Middle frontal gyrus (tissue), 1 donor: ENCODE data around the gene CHD9NB.
"Not testable (repeated sequence)": the region's sequence is repeated elsewhere in the genome, so short reads cannot be mapped to it uniquely, and the experiment has no call there.

Experiments
- DNase-seq: peaks from one replicate; pipeline ENCODE4 v3.0.0-alpha.2; 2015; ENCODE audit warnings: low spot score; ENCODE audit errors: extremely low spot score

CHD9NB gene

DNA sequence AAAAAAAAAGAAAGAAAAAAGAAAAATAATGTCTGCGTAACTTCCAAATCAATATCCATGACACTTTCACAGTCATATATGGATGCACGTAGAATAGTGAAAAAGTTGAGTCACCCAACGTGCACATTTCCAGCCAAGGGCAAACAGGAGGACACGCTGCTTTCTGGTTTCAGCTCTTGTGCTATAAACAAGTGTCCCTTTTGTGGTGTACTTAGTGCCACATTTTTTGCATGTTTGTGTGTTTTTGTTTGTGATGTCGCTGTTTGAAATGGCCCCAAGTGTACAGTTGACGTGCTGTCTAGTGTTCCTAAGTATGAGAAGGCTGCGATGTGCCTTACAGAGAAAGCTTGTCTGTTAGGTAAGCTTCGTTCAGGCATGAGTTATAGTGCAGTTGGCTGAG lies 5.0 kb upstream of the CHD9NB start:
- no peak for DNase-seq

DNA sequence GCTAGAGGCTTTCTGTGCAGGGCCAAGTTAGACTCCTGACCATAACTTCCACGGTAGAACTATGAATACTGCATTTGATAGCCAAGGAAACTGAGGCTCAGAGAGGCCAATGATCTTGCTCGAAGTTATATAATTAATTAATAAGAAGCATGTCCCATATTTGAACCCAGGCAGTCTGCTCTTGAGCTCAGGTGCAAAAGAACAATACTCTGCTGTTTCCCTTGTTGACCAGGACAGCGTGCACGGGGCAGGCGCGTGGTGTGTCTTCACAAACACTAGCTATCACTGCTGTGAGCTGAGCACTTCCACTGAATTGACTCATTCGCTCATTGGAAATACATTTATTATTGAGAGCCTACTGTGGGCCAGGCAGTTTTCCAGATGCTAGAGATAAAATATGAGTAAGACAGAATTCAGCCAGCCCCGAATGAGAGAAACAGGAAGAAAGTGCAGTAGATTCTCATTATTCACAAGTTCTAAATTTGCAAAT lies 3.7 kb upstream of the CHD9NB start:
- DNase-seq: no peak

DNA sequence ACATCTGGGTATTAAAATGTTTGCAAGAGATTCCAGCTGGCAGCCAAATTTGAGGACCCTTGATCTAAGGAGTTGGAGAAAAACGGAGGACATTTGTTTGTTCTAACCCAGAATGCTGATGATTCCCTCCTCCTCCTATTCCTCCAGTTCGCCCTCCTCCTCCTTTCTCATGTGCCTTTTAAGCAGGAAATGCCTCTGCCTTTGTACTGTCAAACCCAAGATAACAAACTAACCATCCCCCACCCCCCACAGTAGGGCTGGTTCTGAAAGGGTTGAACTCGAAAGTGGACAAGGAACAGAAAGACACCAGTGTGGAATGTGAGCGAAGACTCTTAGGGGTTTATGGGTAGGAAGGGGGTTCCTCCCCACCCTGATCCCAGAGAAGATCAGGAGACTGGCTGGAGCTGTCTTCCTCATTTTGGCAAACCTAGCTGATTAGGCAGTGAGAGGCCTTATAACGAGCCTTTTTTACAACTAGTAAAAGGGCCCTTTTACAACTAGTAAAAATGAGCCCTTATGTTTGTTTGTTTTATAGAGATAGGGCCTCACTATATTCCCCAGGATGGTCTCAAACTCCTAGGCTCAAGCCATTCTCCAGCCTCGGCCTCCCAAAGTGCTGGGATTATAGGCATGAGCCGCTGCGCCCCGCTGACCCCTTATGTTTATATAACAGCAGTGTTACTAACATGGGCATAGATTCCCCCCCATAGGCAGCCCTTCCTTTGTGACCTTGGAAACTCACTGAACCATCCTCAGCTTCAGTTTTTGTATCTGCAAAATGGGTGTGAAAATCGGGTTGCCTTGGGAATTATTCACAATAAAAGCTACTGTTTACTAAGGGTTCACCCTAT lies 3.1 kb upstream of the CHD9NB start:
- no peak for DNase-seq

DNA sequence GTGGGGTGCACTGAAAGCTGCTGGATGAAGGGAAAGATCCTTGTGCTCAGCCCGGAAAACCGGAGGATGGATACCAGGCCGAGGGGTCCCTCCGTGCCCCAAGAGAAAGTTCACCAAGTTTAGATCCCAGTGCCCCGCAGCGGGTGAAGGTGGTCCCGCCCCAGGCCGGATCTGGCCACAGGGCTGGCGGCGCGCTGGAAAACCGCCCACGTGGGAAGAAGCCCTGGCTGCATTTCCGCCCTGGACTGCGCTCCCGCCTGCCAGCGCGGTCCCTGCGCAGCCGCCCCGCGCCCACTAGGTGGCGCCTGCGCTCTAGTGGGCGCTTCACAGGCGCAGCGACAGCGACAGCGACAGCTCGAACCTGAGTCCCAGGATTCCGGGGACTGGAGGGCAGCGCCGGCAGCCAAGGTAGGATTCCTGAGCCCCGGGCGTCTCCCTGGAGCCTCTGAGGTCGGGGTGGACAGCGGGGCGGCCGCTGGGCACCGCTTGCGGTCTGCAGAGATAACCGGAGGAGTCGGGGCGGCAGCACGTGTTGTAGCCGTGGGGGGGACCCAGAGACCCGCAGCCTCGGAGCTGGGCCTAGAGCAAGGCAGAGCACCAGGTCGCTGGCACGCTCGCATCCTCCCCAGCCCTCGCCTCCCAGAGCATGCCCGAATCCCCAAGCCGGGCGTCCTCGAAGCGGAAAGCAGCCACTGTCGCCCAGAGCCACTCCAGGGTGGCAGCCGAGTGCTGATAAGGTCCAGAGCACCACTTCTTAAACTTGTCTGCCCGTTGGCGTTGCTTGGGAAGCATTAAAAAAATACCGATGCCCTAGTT lies 2.2 kb upstream of the CHD9NB start, which contains the start of gene CHD9:
Gene CHD9, plus strand, starts transcription at position 322 of the 816 bp plus-strand sequence. CDS start 101,099 bp downstream, outside the sequence.
- DNase-seq: peak; percentile 85

DNA sequence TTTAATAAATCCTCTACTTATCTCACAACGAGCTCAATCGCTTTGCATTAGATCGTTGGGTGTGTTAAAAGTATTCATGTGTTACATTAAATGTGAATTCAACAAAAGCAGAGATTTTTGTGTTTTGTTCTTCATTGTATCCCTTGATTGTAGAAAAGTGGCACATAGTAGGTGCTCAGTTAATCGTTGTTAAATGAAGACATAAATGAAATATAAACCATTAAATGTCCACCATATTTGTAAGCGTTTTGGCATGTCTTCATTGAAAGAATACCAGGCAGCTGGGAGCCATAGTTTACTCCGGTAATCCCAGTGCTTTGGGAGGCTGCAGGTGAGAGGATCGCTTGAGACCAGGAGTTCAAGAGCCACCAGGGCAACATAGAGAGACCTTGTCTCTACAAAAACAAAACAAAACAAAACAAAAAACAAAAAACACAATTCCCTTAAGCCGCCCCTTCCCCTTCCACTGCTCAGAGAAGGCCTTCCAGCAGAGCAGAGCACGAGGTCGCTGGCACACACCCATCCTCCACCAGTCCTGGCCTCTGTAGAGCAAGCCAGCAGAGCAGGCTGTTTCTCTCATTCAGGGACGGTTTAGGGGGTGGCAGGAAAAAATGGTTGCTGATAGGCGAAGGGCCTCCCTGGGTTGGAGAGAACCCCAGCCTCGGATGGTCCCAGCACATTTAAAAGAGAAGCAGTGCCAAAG lies 1.4 kb upstream of the CHD9NB start:
- DNase-seq: no peak

DNA sequence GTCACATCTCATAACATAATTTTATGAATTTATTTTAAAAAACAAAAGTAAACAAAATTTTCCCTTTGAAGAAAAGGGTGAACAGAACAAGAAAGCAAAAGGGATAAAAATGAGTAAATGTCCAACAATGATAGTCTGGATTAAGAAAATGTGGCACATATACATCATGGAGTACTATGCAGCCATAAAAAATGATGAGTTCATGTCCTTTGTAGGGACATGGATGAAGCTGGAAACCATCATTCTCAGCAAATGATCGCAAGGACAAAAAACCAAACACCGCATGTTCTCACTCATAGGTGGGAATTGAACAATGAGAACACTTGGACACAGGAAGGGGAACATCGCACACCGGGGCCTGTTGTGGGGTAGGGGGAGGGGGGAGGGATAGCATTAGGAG lies 1.4 kb downstream of the CHD9NB start:
- DNase-seq: not testable (repeated sequence)

DNA sequence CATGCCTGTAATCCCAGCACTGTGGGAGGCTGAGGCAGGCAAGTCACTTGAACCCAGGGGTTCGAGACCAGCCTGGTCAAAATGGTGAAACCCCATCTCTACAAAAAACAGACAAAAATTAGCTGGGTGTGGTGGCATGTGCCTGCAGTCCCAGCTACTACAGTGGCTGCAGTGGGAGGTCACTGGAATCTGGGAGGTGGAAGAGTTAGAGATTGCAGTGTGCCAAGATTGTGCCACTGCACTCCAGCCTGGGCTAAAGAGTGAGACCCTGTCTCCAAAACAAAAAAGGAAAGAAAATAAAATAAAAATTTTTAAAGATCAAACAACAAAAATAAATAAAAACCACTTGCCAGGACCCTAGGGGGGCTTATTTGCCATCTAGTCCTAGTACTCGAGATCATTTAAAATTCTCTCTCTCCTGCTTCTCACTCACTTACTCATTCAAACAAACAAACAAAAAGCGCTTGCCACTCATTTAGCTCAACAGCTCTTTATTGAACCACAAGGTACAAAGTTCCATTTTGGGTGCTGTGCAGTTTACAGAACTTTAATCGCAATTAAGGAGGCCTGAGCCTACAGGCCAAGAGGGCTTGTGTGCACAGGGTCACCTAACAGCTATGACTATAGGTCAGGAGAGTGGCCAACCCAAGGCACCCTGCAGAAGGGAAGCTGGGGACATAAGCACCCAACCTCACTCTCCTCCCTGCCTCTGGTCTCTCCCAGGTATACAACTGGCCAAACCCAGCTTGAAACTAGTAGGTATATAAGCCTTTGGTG lies 4.4 kb downstream of the CHD9NB start:
- DNase-seq: no peak

DNA sequence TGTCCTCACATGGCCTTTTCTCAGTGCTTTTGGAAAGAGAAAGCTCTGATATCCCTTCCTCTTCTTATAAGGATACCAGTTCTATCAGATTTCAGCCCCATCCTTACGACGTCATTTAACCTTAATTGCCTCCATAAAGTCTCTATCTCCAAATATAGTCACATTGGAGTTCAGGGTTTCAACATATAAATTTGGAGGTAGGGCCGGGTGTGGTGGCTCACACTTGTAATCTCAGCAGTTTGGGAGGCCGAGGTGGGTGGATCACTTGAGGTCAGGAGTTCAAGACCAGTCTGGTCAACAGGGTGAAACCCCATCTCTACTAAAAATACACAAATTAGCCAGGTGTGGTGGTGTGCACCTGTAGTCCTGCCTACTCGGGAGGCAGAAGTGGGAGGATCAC lies 5.2 kb downstream of the CHD9NB start:
- DNase-seq: not testable (repeated sequence)

DNA sequence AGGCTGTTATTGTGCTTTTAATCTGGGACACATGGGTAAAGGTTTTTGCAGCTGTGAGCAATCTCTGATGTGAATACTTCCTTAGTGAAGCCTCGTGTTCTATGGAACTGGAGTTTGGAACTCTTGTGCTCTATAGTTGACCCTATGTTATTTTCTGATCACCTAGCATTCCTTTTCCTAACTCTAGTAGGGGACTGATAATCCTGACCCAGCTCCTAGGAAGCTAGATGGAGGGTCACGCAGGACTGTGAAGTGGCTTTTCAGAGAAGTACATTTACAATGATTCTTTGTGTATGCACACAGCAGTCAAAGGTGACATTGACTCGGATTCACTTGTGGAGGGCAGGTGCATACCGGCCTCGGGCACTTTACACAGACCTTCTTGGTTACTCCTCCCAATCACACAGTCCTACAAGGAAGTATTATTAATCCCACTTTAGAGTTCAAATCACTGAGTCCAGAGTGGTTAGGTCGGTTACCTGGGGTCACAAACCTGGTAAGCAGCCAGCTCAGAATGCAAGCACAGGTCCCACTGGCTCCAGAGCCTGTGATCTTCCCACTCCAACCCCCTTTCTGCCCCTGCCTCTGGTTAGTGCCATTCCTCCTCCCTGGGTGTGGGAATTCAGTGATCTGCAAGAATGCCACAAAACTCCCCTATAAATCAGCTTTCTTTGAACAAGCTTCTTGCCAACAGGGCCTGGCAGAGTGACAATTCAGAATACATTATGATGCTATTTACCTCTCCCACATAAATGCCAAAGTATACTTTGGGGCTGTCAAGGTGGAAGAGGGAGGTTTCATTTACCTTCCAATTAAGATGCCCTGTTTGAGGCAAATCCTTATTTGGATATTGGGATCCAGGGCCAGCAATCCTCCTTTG lies 7.1 kb downstream of the CHD9NB start:
- DNase-seq: no peak

DNA sequence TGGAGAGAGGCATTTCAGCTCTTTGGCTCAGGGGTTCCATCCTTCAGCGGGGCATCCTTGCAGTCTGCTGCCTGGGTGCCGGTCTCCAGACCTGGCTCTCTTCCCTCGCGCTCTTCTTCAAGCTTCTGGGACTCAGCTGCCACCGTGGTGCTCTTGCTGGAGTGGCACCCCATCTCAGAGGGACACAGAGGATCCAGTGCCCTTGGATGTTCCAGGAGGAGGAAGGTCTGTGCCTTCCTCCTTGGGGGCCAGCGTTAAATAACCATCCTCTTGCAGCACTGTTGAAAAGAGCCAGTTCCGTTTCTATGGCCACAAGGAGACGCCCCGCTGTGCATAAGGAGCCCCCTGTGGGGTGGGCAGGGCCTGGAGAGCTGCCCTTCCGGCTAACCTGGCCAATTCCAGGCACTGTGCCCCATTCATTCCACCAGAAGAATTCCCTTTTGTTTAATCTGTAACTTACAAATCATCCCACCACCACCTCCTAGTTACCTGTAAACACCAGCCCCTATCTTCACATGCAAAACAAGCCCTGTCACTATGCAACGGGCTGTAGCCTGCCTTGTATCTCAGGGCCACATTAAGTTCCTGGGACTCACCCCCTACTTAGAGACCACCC lies 8.6 kb downstream of the CHD9NB start:
- no peak for DNase-seq

DNA sequence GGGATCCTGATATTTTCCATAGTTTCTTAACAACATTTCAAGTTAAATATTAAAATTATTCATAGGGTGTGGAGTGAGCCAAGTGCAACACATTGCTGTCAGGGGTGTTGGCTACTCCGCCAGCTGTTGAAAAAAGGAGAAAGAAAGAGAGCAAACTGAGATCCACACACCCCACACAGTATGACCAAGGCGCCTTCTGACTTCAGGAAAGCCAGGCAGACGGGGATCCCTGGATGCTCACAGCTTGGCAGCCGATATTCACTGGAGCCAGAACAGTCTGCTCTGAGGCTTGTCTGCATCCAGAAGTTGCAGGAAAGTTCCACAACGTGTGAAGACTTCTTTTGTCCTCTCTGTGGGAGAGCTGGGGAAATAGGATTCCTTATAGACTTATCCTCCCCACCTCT lies 9.3 kb downstream of the CHD9NB start:
- no peak for DNase-seq

DNA sequence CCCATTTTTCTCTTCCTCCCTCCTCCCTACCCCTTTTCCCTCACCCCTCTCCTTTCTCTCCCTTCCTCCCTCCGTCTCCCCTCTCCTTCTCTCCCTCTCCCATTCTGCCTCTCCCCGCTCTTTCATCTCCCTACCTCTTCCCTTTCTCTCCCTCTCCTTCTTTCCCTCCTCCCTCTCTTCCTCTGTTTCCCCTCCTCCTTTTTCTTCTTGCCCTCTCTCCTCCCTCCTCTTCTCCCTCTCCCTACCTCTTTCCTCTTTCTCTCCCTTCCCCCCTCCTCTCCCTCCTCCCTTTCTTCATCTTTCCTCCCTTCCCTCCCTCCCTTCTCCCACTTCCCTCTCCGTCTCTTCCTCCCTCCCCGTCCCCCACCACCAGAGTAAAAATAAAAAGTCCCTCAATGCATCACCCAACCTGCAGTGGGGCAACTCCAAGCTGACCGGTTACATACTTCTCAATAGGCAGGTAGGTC lies 10.4 kb downstream of the CHD9NB start:
- no peak for DNase-seq

DNA sequence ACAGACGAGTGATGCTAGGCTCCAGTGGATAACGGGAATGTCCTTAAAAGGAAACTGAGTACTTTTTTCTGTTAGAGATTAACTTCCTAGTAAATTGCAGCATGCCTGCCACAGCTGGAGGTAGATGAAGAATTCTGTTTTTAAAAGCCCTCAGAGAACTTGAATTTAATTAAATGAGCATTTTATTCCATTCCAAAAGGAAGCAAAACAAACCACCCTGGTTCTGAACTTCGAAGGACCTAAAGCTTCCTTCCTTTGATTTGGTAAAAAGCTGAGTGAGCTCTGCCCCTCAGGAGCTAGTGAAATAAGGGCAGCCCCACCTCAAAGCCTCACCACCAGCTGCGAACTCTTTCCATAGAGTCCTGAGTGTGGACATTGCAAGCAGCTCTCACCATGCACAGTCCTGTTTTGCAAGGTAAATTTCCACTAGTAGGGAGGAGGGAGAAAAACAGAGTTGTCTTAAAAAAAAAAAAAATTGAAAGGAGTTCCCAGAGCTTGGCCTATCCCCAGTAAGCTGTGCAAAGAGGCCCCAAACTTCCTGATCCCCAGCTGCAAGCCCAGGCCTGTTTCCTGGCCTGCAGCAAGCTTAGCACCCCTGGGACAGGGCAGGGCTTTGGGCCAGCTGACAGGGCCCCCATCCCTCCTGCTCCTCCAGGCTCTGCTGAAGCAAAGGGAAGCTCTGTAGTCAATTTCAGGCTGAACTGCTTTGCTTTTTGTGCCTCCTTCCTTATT lies 11.2 kb downstream of the CHD9NB start:
- DNase-seq: no peak

DNA sequence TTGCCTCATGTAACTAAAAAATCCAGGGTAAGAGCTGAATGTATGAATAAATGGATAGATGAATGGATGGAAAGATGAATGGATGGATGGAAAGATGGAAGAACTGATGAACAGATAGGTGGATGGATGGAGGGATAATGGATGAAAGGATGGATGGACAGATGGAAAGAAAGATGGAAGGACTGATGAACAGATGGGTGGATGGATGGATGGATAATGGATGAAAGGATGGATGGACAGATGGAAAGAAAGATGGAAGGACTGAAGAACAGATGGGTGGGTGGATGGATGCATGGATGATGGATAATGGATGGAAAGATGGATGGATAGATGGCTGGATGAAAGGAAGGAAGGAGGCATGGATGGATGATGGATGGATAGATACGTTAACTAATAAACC lies 11.9 kb downstream of the CHD9NB start:
- DNase-seq: no peak

DNA sequence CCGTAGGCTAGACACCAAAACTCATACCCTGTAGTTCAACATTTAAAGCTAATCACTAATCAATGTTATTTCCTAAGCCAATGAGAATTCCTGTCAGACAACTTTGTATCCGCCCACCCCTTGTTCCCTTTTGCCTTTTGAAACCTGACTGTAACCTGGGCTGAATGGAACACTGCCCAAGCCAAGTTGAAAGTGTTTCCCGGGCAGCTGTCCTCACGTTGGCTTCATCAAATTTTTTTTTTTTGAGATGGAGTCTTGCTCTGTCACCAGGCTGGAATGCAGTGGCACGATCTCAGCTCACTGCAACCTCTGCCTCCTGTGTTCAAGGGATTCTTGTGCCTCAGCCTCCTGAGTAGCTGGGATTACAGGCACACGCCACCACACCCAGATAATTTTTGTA lies 16.0 kb downstream of the CHD9NB start:
- not testable (repeated sequence) for DNase-seq

DNA sequence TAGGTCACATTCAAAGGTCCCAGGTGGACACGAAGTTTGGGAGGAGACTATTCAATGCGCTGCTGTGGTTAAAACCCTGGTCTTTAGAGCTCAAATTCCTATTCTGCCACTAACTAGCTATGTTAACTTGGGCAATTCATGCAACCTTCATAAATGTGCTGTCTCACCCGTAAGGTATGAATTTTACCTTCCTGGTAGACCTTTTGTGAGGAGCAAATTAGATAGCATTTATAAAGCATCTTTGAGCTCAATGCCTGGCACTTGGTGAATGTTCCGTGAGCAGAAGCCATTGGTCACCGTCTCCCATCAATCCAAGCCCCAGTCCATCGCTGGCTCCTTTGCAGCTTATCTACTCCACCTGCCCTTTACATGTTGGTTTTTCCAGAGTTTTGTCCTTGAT lies 16.6 kb downstream of the CHD9NB start:
- no peak for DNase-seq

DNA sequence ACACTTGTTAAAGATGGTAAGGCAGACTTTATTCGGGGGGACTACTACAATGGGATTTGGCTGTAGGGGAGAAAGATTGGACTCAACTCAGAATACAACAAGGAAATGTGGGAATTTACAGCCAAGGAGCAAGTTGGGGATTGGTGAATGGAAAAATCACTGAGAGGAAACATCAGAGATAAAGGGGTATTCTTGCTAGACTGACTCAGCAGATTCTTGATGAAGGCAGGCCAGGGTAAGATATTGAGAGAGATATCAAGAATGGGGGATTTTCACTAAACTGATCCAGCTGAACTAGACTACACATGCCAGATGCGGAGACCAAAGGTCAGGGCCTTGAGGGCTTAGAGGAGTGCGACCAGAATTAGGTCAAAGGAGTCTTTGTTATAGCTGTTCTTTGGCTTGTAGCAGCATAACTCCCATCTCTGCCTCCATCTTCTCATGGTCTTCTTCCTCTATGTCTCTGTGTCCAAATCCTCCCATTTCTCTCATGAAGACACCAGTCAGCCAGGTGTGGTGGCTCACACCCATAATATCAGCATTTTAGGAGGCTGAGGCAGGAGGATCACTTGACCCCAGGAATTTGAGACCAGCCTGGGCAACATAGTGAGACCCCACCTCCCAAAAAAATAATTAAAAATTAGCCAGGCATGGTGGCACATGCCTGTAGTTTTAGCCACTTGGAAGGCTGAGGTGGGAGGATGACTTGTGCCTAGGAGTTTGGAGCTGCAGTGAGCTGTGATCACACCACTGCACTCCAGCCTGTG lies 17.3 kb downstream of the CHD9NB start:
- DNase-seq: no peak

DNA sequence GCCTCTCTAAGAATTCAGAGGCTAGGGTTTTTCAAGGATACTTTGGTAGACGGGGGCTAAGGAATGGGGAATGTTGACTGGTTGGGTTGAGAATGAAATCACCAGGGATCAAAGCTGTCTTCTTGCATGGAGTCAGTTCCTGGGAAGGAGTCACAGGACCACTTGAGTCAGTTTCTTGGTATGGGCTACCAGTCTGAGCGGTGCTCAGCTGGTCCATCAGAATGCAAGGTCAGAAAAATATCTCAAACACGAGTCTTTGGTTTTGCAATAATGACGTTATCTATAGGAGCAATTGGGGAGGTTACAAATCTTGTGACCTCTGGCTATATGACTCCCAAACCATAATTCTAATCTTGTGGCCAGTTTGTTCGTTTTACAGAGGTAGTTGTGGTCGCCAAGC lies 18.4 kb downstream of the CHD9NB start:
- DNase-seq: no peak
